Spleen (tissue), 11 donors: ENCODE measurements around the gene CCNY. TPM values are rescaled to one million over a fixed set of nuclear protein-coding genes. Genes with fewer than 3 reads are reported as not detected.

ENCODE experiments used
- DNase-seq: peaks from one replicate; pipeline ENCODE4 v3.0.0-alpha.2; 2020
- H3K27ac ChIP-seq, 8 donors: fragments of 200-600 bp; sonication (generic) in 7 of 8; 1 replicate in 4 of 8; 2 replicates in 4 of 8; pipeline versions ENCODE4 v1.5.0 to v1.8.0; 2016 to 2021; ENCODE audit warnings: inconsistent platforms in 4 of 8, mild to moderate bottlenecking in 4 of 8, moderate library complexity in 1 of 8
- H3K27me3 ChIP-seq, 7 donors: fragments of 200-600 bp; sonication (generic) in 6 of 7; replicated peaks in 1 of 7; 1 replicate in 4 of 7; 2 replicates in 3 of 7; pipeline versions ENCODE4 v1.5.0 to v1.8.0; 2016 to 2021; ENCODE audit warnings: inconsistent platforms in 3 of 7, mild to moderate bottlenecking in 1 of 7
- H3K36me3 ChIP-seq, 6 donors: fragments of 200-600 bp; sonication (generic) in 5 of 6; 1 replicate in 4 of 6; 2 replicates in 2 of 6; pipeline versions ENCODE4 v1.5.0 to v1.8.0; 2016 to 2021; ENCODE audit warnings: inconsistent platforms in 2 of 6
- H3K4me1 ChIP-seq, 6 donors: fragments of 200-600 bp; sonication (generic) in 5 of 6; 1 replicate in 3 of 6; 2 replicates in 3 of 6; pipeline versions ENCODE4 v1.5.0 to v1.8.0; 2016 to 2021; ENCODE audit warnings: inconsistent platforms in 3 of 6
- H3K4me3 ChIP-seq, 8 donors: fragments of 200-600 bp; sonication (generic) in 7 of 8; 1 replicate in 4 of 8; 2 replicates in 4 of 8; pipeline versions ENCODE4 v1.5.0 to v1.8.0; 2016 to 2021; ENCODE audit warnings: inconsistent platforms in 4 of 8, mild to moderate bottlenecking in 4 of 8, moderate library complexity in 2 of 8
- H3K9me3 ChIP-seq, 8 donors: fragments of 200-600 bp; sonication (generic) in 7 of 8; 1 replicate in 4 of 8; 2 replicates in 4 of 8; pipeline versions ENCODE4 v1.5.0 to v1.8.0; 2016 to 2021; ENCODE audit warnings: inconsistent platforms in 4 of 8
- POLR2A ChIP-seq, 3 donors: fragments of 450-650 bp; IDR thresholded peaks; one replicate each; pipeline ENCODE4 v1.5.1; 2017; ENCODE audit warnings: antibody characterized with exemption in 3 of 3, mild to moderate bottlenecking in 1 of 3
- POLR2AphosphoS5 ChIP-seq, 3 donors: sonication (generic); formaldehyde crosslinking; IDR thresholded peaks; one replicate each; pipeline ENCODE4 v1.5.1; 2017; ENCODE audit warnings: antibody characterized with exemption in 3 of 3
- WGBS, 5 donors: extraction: QIAGEN DNeasy Blood & Tissue Kit in 3 of 5; methylation state at CpG; one replicate each; pipeline versions ENCODE4 v1.1.5 to v1.1.7; 2013 to 2018; 5-methylcytosine and 5-hydroxymethylcytosine counted together
- intact Hi-C: fragments of 100-400 bp; cut with DNase I; formaldehyde crosslinking; loops from one replicate; pipeline ENCODE4 v1.15.0; 2023; ENCODE audit warnings: low total_unique reads
- polyA plus RNA-seq, 3 donors: library from polyadenylated mRNA; stranded (reverse); fragments of 200-250 nt; gene quantifications; one replicate each; pipeline ENCODE4 v1.2.1, GENCODE V29; 2013
- total RNA-seq, 7 donors: library from RNA; depleted of rRNA in 3 of 7; stranded (reverse); fragments of >200 nt in 3 of 7; fragmentation: NEBNext Ultra II Directional in 4 of 7; extraction: Animal tissue kit (Norgen Biotek cat#: 25700) in 4 of 7; gene quantifications; one replicate each; pipeline versions ENCODE4 v1.1.0 to v1.2.1, GENCODE V29; 2016 to 2021
- TF ChIP-seq, protein P1 (sequence below), 11 experiments: fragments of 200-600 bp in 7 of 11; fragments of 450-650 bp in 4 of 11; sonication (generic) in 4 of 11; IDR thresholded peaks in 8 of 11; conservative IDR thresholded peaks in 3 of 11; 1 replicate in 7 of 11; 2 replicates in 4 of 11; pipeline versions ENCODE4 v1.4.0 to v1.8.0; 2016 to 2021; ENCODE audit warnings: antibody characterized with exemption in 11 of 11, inconsistent platforms in 4 of 11, mild to moderate bottlenecking in 1 of 11
- donor health status: healthy with polysubstance abuse.
- donor health status: DM: no; HTN: no; CAD: no; lungs with moderate emphysema.
- donor health status: DM: no; HTN: no; CAD: no.
- donor health status: Bipolar disorder and iron deficiency.
- donor health status: healthy.
- donor health status: DM: no; HTN: no; CAD: no.
- donor health status: DM: yes; HTN: yes; CAD: no.

Gene CCNY
- total and polyA plus RNA-seq, 10 donors: 21.1 to 83.1 (median 52.1) TPM

DNA sequence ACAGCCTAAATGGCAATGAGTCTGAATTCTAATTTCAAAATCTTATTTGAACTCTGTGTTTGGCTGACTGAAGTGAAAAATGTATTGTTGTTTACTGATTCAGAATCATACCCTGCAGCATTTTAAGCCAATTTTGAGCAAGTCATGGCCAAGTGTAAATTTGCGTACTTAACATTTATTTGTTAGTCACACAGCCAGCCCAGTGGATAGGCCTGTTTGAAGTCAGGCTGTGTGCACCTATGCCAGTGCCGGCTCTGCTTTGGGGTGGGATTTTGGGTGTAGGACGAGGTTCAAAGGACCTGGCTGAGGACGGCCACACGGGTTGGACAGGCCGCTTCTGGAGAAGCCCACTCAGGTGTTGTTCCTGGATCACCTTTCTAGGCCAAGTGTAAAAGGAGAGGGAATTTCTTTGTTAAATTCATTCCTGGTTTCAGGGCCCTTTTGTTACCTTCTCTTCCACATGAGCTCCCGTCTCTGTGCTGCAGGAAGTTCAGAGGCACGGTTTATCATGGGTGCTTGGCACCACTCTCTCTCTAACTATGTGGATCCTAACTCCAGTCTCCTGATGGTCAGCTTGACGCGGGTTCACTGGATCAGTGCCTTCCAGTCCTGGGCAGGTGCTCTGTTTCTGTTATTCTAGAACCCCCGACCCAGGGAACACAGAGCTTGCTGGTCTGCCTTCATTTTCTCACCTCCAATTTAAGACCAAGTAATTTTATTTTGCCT is 84.7 kb downstream of the CCNY start:
- Histone ChIP-seq H3K9me3 (no peaks in the 10 kb centered on the region), H3K4me1 (peaks cover 4 to 86% (median 39%) of the 10 kb centered on the region in 6 donors), H3K36me3 (peaks cover 0 to 6% (median 0%) of the 10 kb centered on the region in 6 donors), H3K27ac (peak overlapping the region in 1 of 8 donors; percentile 17), H3K4me3 (no peak overlapping the region), H3K27me3 (no peaks in the 10 kb centered on the region)
- no peak for DNase-seq
- intact Hi-C loops: no loop called here
- 93 to 97% (median 97%) methylated on average over 11 of the region's 11 CpGs for WGBS, 5 donors
- TF ChIP-seq POLR2A (IDR thresholded peaks at IDR 0.05) (no peak), POLR2AphosphoS5 (IDR thresholded peaks at IDR 0.05) (no peak)
- TF ChIP-seq, protein P1, sequence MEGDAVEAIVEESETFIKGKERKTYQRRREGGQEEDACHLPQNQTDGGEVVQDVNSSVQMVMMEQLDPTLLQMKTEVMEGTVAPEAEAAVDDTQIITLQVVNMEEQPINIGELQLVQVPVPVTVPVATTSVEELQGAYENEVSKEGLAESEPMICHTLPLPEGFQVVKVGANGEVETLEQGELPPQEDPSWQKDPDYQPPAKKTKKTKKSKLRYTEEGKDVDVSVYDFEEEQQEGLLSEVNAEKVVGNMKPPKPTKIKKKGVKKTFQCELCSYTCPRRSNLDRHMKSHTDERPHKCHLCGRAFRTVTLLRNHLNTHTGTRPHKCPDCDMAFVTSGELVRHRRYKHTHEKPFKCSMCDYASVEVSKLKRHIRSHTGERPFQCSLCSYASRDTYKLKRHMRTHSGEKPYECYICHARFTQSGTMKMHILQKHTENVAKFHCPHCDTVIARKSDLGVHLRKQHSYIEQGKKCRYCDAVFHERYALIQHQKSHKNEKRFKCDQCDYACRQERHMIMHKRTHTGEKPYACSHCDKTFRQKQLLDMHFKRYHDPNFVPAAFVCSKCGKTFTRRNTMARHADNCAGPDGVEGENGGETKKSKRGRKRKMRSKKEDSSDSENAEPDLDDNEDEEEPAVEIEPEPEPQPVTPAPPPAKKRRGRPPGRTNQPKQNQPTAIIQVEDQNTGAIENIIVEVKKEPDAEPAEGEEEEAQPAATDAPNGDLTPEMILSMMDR (IDR thresholded peaks at IDR 0.05 in 8 of 11, conservative IDR thresholded peaks at IDR 0.05 in 3 of 11): no peak

DNA sequence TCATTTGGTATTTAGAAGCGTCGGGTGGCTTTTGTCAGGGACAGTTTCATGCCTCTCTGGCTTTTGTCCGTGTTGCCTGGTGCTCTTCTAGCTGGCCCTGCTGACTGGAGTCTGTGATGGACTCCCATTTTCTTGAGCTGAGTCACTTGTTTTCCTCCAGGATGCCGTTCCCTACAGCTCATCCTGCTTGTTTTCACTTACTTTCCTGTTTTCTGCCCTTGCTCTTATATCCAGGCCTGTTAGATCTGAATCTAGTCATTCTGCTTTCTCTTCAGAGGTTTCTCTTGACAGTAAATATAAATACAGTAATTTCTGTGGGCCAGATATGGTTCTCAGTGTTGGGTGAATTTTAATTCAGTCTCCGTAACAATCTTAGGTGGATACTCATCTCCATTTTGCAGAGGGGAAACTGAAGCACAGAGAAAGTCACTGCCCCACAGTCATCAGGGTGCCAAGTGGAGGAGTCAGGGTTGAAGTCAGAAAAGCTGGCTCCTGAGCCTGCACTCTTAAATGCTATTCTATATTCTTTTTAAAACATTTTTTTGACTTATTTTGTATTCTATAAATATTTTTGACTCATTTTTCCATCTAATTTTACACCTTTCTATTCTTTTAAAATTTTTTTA is 85.4 kb downstream of the CCNY start:
- H3K9me3 ChIP-seq: no peaks in the 10 kb centered on the region
- H3K4me3 ChIP-seq: no peak overlapping the region
- 74 to 90% (median 85%) methylated on average over 5 of the region's 5 CpGs for WGBS, 5 donors
- peaks cover 4 to 86% (median 40%) of the 10 kb centered on the region in 6 donors for H3K4me1 ChIP-seq
- TF ChIP-seq POLR2AphosphoS5 (IDR thresholded peaks at IDR 0.05) (no peak), POLR2A (IDR thresholded peaks at IDR 0.05) (no peak)
- TF ChIP-seq, protein P1 (IDR thresholded peaks at IDR 0.05 in 8 of 11, conservative IDR thresholded peaks at IDR 0.05 in 3 of 11): no peak
- DNase-seq: no peak
- intact Hi-C loops: no loop called here
- peak overlapping the region in 1 of 8 donors; percentile 17 for H3K27ac ChIP-seq
- no peaks in the 10 kb centered on the region for H3K27me3 ChIP-seq
- H3K36me3 ChIP-seq: peaks cover 0 to 6% (median 0%) of the 10 kb centered on the region in 6 donors

DNA sequence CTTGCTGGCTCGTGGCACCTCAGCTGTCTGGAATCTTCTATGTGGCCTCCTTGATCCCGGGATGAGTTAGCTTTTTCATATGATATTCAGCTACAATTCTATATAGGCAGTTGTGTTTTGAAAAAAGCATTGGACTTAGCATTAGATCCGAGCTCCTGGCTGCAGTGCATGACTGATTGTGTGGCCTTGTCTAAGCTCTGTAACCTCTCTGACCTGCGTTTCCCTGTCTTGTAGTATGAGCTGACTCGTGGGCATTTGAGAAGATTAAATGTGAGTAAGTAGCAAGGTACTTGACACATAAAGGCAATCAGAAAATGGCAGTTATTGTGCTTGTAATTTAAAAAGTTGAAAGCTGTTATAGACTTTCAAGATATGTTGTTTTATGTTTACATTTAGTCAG is 85.9 kb downstream of the CCNY start:
- no peaks in the 10 kb centered on the region for H3K27me3 ChIP-seq
- WGBS, 5 donors: 62 to 80% (median 76%) methylated on average over 5 of the region's 5 CpGs
- H3K36me3 ChIP-seq: peaks cover 0 to 6% (median 0%) of the 10 kb centered on the region in 6 donors
- no peak overlapping the region for H3K27ac ChIP-seq
- intact Hi-C loops: no loop called here
- peaks cover 4 to 86% (median 44%) of the 10 kb centered on the region in 6 donors for H3K4me1 ChIP-seq
- H3K4me3 ChIP-seq: no peak overlapping the region
- DNase-seq: no peak
- no peaks in the 10 kb centered on the region for H3K9me3 ChIP-seq
- TF ChIP-seq POLR2AphosphoS5 (IDR thresholded peaks at IDR 0.05): peak in 1 of 3 donors; percentile 14
- TF ChIP-seq POLR2A (IDR thresholded peaks at IDR 0.05): no peak
- TF ChIP-seq, protein P1 (IDR thresholded peaks at IDR 0.05 in 8 of 11, conservative IDR thresholded peaks at IDR 0.05 in 3 of 11): no peak
